Kidney epithelial cell (primary cell): ENCODE data around the gene MRPL52. TPM values are rescaled to one million over a fixed set of nuclear protein-coding genes. Genes with fewer than 3 reads are reported as not detected.
"Not testable (repeated sequence)": the region's sequence is repeated elsewhere in the genome, so short reads cannot be mapped to it uniquely, and the experiment has no call there.

Experiments
- DNase-seq: peaks from one replicate; pipeline ENCODE4 v3.0.0-alpha.2; 2010; ENCODE audit warnings: low read depth
- H3K27me3 ChIP-seq: 2 replicates; pipeline ENCODE4 v1.6.0; 2011; ENCODE audit warnings: low read length; ENCODE audit not compliant: control insufficient read depth, insufficient read depth
- H3K36me3 ChIP-seq: 2 replicates; pipeline ENCODE4 v1.5.1; 2011; ENCODE audit warnings: low read length; ENCODE audit not compliant: control insufficient read depth, insufficient read depth
- H3K4me3 ChIP-seq: 2 replicates; pipeline ENCODE4 v1.5.1; 2011; ENCODE audit warnings: low read depth, mild to moderate bottlenecking, control low read depth, low read length
- total RNA-seq: library from RNA; depleted of rRNA; stranded (reverse); fragments of >200 nt; gene quantifications from 2 replicates; pipeline ENCODE4 v1.2.3, GENCODE V29; 2015
- TF ChIP-seq, protein P1 (sequence below): IDR thresholded peaks from 2 replicates; pipeline ENCODE4 v1.5.1; 2011; ENCODE audit warnings: mild to moderate bottlenecking, moderate library complexity, low read length, control low read depth, inconsistent platforms; ENCODE audit not compliant: insufficient read depth, poor library complexity, severe bottlenecking

The MRPL52 gene
- total RNA-seq, 1 donor from 2014 or later: 362 TPM

DNA sequence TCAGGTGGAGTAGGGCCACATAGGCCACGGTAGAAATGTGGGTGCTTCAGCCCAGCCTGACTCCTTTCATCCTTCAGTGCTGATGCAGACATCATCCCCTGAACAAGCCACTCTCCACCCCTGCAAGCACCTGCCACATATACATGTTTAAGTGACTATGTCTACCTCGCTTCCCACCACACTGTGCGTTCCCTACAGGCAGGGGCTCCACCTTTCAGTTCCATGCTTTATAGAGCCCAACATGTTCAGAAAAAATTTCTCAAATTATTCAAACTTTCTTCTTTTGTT lies 26.1 kb upstream of the MRPL52 start:
- DNase-seq: no peak
- Histone ChIP-seq H3K36me3 (no peaks in the 10 kb centered on the region), H3K4me3 (no peak overlapping the region), H3K27me3 (no peaks in the 10 kb centered on the region)
- TF ChIP-seq, protein P1, sequence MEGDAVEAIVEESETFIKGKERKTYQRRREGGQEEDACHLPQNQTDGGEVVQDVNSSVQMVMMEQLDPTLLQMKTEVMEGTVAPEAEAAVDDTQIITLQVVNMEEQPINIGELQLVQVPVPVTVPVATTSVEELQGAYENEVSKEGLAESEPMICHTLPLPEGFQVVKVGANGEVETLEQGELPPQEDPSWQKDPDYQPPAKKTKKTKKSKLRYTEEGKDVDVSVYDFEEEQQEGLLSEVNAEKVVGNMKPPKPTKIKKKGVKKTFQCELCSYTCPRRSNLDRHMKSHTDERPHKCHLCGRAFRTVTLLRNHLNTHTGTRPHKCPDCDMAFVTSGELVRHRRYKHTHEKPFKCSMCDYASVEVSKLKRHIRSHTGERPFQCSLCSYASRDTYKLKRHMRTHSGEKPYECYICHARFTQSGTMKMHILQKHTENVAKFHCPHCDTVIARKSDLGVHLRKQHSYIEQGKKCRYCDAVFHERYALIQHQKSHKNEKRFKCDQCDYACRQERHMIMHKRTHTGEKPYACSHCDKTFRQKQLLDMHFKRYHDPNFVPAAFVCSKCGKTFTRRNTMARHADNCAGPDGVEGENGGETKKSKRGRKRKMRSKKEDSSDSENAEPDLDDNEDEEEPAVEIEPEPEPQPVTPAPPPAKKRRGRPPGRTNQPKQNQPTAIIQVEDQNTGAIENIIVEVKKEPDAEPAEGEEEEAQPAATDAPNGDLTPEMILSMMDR: no peak

DNA sequence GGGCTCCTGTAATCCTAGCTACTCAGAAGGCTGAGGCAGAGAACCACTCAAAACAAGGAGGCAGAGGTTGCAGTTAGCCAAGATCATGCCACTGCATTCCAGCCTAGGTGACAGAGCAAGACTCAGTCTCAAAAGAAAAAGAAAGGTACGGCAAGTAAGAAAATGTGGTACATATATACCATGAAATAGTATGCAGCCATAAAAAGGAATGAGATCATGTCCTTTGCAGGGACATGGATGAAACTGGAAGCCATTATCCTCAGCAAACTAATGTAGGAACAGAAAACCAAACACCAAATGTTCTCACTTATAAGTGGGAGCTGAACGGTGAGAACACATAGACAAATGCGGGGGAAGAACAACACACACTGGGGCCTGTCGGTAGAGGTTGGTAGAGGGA lies 24.5 kb upstream of the MRPL52 start:
- H3K36me3 ChIP-seq, H3K27me3 ChIP-seq, H3K4me3 ChIP-seq, DNase-seq: not testable (repeated sequence)

DNA sequence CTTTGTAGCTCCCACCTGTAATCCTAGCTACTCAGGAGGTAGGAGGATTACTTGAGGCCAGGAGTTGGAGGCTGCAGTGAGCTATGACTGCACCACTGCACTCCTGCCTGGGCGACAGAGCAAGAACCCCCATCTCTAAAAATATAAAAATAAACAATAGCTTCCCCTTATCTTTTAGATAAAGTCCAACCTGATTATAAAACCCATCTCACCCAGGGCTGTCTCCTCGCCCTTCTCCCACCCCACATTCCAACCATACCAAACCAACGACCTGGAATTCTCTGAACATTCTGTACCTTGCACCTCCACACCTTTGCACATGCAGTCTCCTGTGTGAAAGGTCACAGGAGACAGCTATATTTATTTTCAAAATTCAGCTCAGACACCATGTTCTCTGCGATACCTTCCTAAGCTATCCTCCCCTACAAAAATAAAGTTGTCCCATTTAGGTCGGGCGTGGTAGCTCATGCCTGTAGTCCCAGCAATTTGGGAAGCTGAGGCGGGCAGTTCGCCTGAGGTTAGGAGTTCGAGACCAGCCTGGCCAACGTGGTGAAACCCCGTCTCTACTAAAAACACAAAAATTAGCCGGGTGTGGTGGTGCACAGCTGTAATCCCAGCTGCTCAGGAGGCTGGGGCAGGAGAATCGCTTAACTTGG lies 22.1 kb upstream of the MRPL52 start:
- Histone ChIP-seq H3K27me3 (no peaks in the 10 kb centered on the region), H3K36me3 (no peaks in the 10 kb centered on the region), H3K4me3 (no peak overlapping the region)
- TF ChIP-seq, protein P1: no peak
- DNase-seq: no peak

DNA sequence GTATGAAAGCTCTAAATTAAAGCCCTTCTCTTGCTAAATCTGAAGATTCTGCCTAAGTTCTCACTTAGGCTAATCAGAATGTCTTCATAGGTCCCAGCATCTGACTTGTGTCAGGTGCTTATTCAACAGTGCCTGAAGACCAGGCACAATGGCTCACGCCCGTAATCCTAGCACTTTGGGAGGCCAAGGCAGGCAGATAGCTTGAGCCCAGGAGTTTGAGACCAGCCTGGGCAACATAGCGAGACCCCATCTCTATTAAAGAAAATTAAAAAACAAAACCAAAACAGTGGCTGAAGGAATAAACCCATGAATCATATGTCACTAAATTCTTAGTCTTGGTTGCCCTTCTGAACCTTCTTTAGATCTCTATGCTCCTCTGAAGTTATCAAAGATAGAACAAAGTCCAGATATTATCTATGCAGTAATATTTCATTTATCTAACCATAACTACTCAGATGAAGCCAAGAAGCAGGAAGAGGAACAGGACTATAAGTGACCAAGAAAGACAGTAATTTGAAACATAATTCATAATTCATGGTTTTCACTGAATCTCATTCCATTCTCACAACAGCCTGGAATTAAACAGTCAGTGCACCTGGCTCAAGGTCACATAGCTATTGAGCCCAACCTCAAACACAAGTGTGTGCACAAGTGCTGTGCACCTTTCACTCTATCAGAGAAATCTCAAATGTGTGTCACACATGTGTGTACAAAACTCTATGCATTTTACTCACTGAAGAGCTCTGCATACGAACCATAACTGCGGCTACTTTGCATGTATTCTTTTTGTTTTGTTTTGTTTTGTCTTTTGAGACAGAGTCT lies 21.1 kb upstream of the MRPL52 start:
- no peaks in the 10 kb centered on the region for H3K27me3 ChIP-seq
- no peaks in the 10 kb centered on the region for H3K36me3 ChIP-seq
- DNase-seq: no peak
- TF ChIP-seq, protein P1: no peak
- H3K4me3 ChIP-seq: no peak overlapping the region

DNA sequence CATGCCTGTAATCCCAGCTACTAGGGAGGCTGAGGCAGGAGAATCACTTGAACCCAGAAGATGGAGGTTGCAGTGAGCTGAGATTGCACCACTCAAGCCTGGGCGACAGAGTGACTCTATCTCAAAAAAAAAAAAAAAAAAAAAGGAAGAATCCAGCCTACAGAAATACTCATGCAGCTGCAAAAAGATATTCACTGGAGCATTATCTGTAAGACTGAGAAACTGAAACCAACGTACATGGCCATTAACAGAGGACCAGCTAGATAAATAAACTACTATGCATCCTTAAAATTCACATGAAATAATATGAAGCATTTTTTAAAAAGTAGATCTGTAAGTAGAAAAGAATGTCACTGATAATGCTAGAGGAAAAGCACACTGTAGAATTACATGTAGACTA lies 18.0 kb upstream of the MRPL52 start:
- H3K4me3 ChIP-seq: no peak overlapping the region
- H3K27me3 ChIP-seq: no peaks in the 10 kb centered on the region
- TF ChIP-seq, protein P1: no peak
- no peaks in the 10 kb centered on the region for H3K36me3 ChIP-seq
- no peak for DNase-seq

DNA sequence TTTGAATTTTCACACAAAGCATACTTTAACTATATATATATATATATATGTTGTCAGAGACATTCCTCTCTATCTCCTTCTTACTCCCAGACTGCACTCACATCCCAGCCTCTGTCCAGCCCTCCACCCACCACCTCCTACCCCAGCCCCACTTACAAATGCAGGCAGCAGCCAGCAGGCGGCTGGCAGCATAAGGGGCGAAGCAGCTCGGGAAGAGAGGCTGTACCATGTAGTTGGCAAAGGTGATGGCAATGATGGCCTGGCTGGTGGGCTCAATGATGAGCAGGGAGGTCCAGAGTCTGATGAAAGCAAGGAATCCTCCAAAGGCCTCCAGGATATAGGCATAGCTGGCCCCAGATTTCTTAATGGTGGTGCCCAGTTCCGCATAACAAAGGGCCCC lies 16.9 kb upstream of the MRPL52 start:
- TF ChIP-seq, protein P1: peak; percentile 7
- Histone ChIP-seq H3K27me3 (no peaks in the 10 kb centered on the region), H3K4me3 (no peak overlapping the region), H3K36me3 (no peaks in the 10 kb centered on the region)
- no peak for DNase-seq
